ACHN (cell line): Measurements from ENCODE around the gene TBCB.
"Not testable (repeated sequence)": the region's sequence is repeated elsewhere in the genome, so short reads cannot be mapped to it uniquely, and the experiment has no call there.

Experiments used
- DNase-seq: peaks from one replicate; pipeline ENCODE4 v3.0.0-alpha.2; 2015
- in situ Hi-C: cut with HindIII; loops from 2 replicates; pipeline ENCODE4 v1.10.0; 2017; ENCODE audit warnings: low sequenced_read_pairs, low pct_ligation_motif_present, low pct_unique_long_range_greater_than_20kb

The TBCB gene

GRCh38 chr19:36152352-36153091 lies 37.3 kb downstream of the TBCB start, which contains the start of gene COX7A1:
TSS of gene COX7A1 (minus strand) at chr19:36152447. CDS start at chr19:36152407, 40 bp downstream.
- DNase-seq, result no peak
- in situ Hi-C loops, result no loop called here

GRCh38 chr19:36153126-36153525 lies 37.9 kb downstream of the TBCB start:
- in situ Hi-C loops, result no loop called here
- no peak for DNase-seq

DNA sequence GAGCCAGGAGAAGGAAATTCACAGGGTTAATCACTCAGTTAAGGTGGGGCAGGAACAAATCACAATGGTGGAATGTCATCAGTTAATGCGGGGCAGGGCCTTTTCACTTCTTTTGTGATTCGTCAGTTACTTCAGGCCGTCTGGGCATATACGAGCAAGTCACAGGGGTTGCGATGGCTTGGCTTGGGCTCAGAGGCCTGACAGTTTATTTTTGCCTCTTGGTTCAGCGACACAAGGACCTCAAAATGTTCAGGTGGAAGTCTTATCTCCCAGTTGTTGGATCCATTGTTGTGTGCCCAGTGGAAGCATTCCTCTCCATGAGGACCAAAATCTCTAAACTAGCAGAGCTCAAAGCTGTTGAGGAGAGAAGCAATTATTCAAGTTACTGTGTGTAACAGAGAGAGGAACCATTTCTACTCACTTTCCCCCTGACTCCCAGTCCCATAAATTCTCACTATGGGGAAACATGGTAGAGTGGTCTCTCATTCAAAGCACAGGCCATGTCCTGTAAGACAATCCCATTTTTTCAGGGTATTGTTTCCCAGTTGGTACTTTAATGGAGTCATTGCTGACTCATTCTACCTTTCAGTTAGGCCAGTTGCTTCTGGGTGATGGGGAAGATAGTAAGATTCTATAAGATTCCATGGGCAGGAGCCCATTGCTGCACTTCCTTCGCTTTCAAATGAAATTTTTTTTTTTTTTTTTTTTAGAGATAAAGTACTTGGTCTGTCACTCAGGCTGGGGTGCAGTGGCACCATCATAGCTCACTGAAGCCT lies 45.7 kb downstream of the TBCB start:
- in situ Hi-C loops, result no loop called here
- DNase-seq, result no peak

- DNase-seq, result no peak
- in situ Hi-C loops, result no loop called here
Measured at GRCh38 chr19:36163813-36164212, 48.5 kb downstream of the TBCB start.

DNA sequence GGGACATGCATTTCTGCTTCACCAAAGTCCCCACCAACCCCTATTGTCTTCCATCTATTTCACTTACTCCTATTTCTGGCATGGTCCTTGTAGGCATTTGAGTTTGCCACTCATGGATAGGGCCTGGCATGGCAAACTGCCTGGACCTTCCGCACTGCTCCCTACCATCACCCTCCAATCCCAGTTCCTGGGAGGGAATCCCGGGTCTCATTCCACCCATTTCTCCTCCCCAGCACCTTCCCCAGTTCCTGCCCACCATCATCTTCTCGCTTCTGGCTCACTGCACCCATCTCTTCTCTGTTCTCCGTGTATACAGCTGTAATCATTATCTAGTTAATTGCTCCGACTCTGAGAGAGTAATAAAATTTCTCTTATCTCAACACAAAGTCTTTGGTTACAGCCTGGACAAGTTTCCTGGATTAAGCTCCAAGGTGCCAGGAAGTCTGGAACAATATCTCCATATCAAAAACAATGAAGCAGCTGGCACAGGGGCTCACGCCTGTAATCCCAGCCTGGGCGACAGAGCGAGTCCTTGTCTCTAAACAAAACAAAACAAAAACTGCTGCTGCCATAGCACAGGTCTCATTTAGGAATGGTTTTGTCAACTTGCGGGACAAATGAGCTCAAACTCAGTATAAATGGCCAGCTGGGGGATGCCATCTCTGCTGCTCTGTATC lies 54.0 kb downstream of the TBCB start:
- in situ Hi-C loops, result no loop called here
- no peak for DNase-seq

- DNase-seq, result no peak
- in situ Hi-C loops, result no loop called here
Measured at GRCh38 chr19:36172852-36173251, 57.6 kb downstream of the TBCB start.

DNA sequence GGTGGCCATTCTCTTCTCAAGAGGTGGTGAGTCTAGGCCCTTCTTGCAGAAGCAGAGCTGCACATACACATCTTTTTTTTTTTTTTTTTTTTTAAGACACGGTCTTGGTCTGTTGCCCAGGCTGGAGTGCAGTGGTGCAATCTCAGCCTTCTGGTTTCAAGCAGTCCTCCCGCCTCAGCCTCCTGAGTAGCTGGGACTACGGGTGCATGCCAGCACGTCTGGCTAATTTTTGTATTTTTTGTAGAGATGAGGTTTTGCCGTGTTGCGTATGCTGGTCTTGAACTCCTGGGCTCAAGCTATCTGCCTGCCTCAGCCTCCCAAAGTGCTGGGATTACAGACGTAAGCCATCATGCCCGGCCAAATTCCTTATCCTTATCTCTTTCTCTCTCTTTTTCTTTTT lies 58.6 kb downstream of the TBCB start:
- in situ Hi-C loops, DNase-seq: not testable (repeated sequence)
